NB4 (cell line): ENCODE data around the gene PRKD3.
A peak's percentile ranks its signal among the peaks of the same experiment; 100 is the strongest.

Experiments
- POLR2A ChIP-seq: IDR thresholded peaks from 2 replicates; pipeline ENCODE4 v1.6.1; 2011; ENCODE audit warnings: mild to moderate bottlenecking; ENCODE audit not compliant: insufficient read length; ENCODE audit errors: extremely low read depth
- TF ChIP-seq, protein P1 (sequence below): IDR thresholded peaks from one replicate; pipeline ENCODE4 v1.5.1; 2012; ENCODE audit warnings: low read depth, low read length
- TF ChIP-seq, protein P2 (sequence below): IDR thresholded peaks from 2 replicates; pipeline ENCODE4 v1.6.1; 2011; ENCODE audit warnings: low read depth, low read length

DNA sequence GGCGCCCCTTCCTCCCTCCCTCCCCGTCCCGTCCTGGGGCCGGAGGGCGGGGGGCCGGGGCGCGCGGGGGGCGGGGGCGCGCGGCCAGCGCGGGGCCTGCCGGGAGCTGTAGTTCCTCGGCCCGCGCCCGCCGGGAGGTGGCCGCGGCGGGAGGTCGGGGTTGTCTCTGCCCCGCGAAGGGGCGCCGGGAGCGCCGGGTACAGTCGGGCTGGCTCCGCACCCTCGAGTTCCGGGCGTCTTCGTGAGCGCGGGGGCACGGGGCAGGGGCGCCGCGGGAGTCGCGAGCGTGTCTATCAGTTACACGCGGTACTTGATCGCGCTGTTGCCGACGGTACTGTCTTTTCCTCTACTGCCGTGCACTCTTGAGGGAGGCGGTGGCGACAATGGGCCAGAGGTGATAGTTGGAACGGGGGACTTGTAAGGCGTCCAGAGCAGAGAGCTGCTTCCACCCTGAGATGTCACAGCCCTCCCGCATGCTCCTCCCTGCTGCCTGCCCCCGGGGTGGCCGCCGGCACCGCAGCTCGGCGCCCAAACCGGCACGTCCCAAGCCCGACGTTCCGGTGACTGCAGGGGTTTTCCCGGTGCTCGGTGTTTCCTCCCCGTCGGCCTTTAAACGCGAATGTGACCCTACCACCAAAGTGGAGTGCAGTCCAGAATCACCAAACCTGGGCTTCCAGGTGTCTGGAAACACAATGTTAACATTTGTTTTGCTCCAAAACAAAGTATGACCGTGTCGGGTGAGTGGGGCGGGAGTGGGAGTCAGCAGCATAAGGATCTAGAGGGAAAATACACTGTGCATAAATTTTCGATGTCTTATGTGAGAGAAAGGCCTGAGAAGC is at the start of gene PRKD3:
- TF ChIP-seq, protein P1, sequence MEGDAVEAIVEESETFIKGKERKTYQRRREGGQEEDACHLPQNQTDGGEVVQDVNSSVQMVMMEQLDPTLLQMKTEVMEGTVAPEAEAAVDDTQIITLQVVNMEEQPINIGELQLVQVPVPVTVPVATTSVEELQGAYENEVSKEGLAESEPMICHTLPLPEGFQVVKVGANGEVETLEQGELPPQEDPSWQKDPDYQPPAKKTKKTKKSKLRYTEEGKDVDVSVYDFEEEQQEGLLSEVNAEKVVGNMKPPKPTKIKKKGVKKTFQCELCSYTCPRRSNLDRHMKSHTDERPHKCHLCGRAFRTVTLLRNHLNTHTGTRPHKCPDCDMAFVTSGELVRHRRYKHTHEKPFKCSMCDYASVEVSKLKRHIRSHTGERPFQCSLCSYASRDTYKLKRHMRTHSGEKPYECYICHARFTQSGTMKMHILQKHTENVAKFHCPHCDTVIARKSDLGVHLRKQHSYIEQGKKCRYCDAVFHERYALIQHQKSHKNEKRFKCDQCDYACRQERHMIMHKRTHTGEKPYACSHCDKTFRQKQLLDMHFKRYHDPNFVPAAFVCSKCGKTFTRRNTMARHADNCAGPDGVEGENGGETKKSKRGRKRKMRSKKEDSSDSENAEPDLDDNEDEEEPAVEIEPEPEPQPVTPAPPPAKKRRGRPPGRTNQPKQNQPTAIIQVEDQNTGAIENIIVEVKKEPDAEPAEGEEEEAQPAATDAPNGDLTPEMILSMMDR = no peak
- TF ChIP-seq, protein P2, sequence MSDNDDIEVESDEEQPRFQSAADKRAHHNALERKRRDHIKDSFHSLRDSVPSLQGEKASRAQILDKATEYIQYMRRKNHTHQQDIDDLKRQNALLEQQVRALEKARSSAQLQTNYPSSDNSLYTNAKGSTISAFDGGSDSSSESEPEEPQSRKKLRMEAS = no peak
- peak; percentile 18 for TF ChIP-seq POLR2A
